IgD-negative memory B cell (primary cell): ENCODE measurements around the gene NUTF2. TPM values are rescaled to one million over a fixed set of nuclear protein-coding genes. Genes with fewer than 3 reads are reported as not detected.
A peak's percentile ranks its signal among the peaks of the same experiment; 100 is the strongest.

Source experiments
- H3K27ac Mint-ChIP-seq, 3 donors: one replicate each; pipeline ENCODE4 v1.8.0; 2020 to 2022; ENCODE audit warnings: mild to moderate bottlenecking in 3 of 3, mixed read lengths in 3 of 3, moderate library complexity in 1 of 3
- H3K27me3 Mint-ChIP-seq: one replicate; pipeline ENCODE4 v1.8.0; 2021; ENCODE audit warnings: mixed read lengths
- H3K36me3 Mint-ChIP-seq: one replicate; pipeline ENCODE4 v1.8.0; 2020; ENCODE audit warnings: mild to moderate bottlenecking, mixed read lengths
- H3K4me1 Mint-ChIP-seq, 3 donors: one replicate each; pipeline ENCODE4 v1.8.0; 2020 to 2022; ENCODE audit warnings: mixed read lengths in 3 of 3, mild to moderate bottlenecking in 1 of 3
- H3K4me3 Mint-ChIP-seq, 4 donors: one replicate each; pipeline ENCODE4 v1.8.0; 2020 to 2022; ENCODE audit warnings: mild to moderate bottlenecking in 4 of 4, mixed read lengths in 4 of 4, moderate library complexity in 3 of 4
- H3K9me3 Mint-ChIP-seq, 3 donors: one replicate each; pipeline ENCODE4 v1.8.0; 2020 to 2021; ENCODE audit warnings: mixed read lengths in 3 of 3, mild to moderate bottlenecking in 1 of 3
- polyA plus RNA-seq: library from polyadenylated mRNA; unstranded; fragments of 300-500 nt; fragmentation: Illumina TruSeq; gene quantifications from one replicate; pipeline ENCODE4 v1.2.3, GENCODE V29; 2021

The NUTF2 gene
- polyA plus RNA-seq, 1 donor from 2014 or later: 111 TPM

- Mint-ChIP-seq H3K36me3 (peaks cover 5% of the 10 kb centered on the region), H3K4me1 (no peaks in the 10 kb centered on the region), H3K4me3 (no peak overlapping the region), H3K27me3 (no peaks in the 10 kb centered on the region), H3K9me3 (no peaks in the 10 kb centered on the region), H3K27ac (no peak overlapping the region)
These were observed 35.0 kb downstream of the NUTF2 start for GRCh38 chr16:67881621-67882161.

GRCh38 chr16:67882374-67883145 is 35.8 kb downstream of the NUTF2 start:
- Mint-ChIP-seq H3K4me1 (no peaks in the 10 kb centered on the region), H3K36me3 (peaks cover 4% of the 10 kb centered on the region), H3K27ac (no peak overlapping the region), H3K27me3 (no peaks in the 10 kb centered on the region), H3K4me3 (no peak overlapping the region), H3K9me3 (no peaks in the 10 kb centered on the region)

- Mint-ChIP-seq H3K4me3 (peak overlapping the region in 2 of 4 donors; percentile 51 to 58), H3K9me3 (no peaks in the 10 kb centered on the region), H3K4me1 (no peaks in the 10 kb centered on the region), H3K36me3 (peaks cover 4% of the 10 kb centered on the region), H3K27ac (peak overlapping the region in 2 of 3 donors; percentile 39 to 67), H3K27me3 (no peaks in the 10 kb centered on the region)
These were observed 36.6 kb downstream of the NUTF2 start for GRCh38 chr16:67883146-67883871.

- Mint-ChIP-seq H3K27ac (peak overlapping the region in 2 of 3 donors; percentile 39 to 67), H3K27me3 (no peaks in the 10 kb centered on the region), H3K9me3 (no peaks in the 10 kb centered on the region), H3K4me3 (no peak overlapping the region), H3K4me1 (no peaks in the 10 kb centered on the region), H3K36me3 (peaks cover 4% of the 10 kb centered on the region)
These were observed 37.1 kb downstream of the NUTF2 start for GRCh38 chr16:67883872-67884261.

- no peaks in the 10 kb centered on the region for H3K4me1 Mint-ChIP-seq
- H3K36me3 Mint-ChIP-seq: peaks cover 4% of the 10 kb centered on the region
- H3K27ac Mint-ChIP-seq: peak within 1 kb of the TSS; percentile 39 to 80 (median 67)
- no peaks in the 10 kb centered on the region for H3K9me3 Mint-ChIP-seq
- no peaks in the 10 kb centered on the region for H3K27me3 Mint-ChIP-seq
- H3K4me3 Mint-ChIP-seq: no peak within 1 kb of the TSS
These were observed 38.0 kb downstream of the NUTF2 start, which contains the start of gene NRN1L for GRCh38 chr16:67884684-67885083. Gene NRN1L (plus strand): TSS chr16:67884885. CDS start chr16:67884904, 19 bp downstream.

GRCh38 chr16:67885545-67885944 is 38.8 kb downstream of the NUTF2 start:
- H3K27me3 Mint-ChIP-seq: no peaks in the 10 kb centered on the region
- H3K27ac Mint-ChIP-seq: no peak overlapping the region
- no peak overlapping the region for H3K4me3 Mint-ChIP-seq
- H3K9me3 Mint-ChIP-seq: no peaks in the 10 kb centered on the region
- no peaks in the 10 kb centered on the region for H3K4me1 Mint-ChIP-seq
- H3K36me3 Mint-ChIP-seq: peaks cover 1% of the 10 kb centered on the region

GRCh38 chr16:67885976-67886375 is 39.2 kb downstream of the NUTF2 start:
- Mint-ChIP-seq H3K4me1 (no peaks in the 10 kb centered on the region), H3K27me3 (no peaks in the 10 kb centered on the region), H3K9me3 (no peaks in the 10 kb centered on the region), H3K4me3 (no peak overlapping the region), H3K36me3 (peaks cover 1% of the 10 kb centered on the region), H3K27ac (no peak overlapping the region)

- Mint-ChIP-seq H3K4me1 (no peaks in the 10 kb centered on the region), H3K36me3 (peaks cover 1% of the 10 kb centered on the region), H3K9me3 (no peaks in the 10 kb centered on the region), H3K4me3 (no peak overlapping the region), H3K27ac (no peak overlapping the region), H3K27me3 (no peaks in the 10 kb centered on the region)
These were observed 39.7 kb downstream of the NUTF2 start for GRCh38 chr16:67886387-67886786.

GRCh38 chr16:67888331-67888730 is 41.6 kb downstream of the NUTF2 start:
- Mint-ChIP-seq H3K36me3 (no peaks in the 10 kb centered on the region), H3K9me3 (no peaks in the 10 kb centered on the region), H3K4me3 (no peak overlapping the region), H3K27ac (no peak overlapping the region), H3K27me3 (no peaks in the 10 kb centered on the region), H3K4me1 (peaks cover 6 to 7% (median 6%) of the 10 kb centered on the region in 3 donors)

GRCh38 chr16:67892375-67892774 is 45.6 kb downstream of the NUTF2 start:
- H3K27ac Mint-ChIP-seq: peak overlapping the region; percentile 59 to 97 (median 85)
- peak overlapping the region; percentile 92 to 98 (median 96) for H3K4me3 Mint-ChIP-seq
- no peaks in the 10 kb centered on the region for H3K36me3 Mint-ChIP-seq
- H3K9me3 Mint-ChIP-seq: no peaks in the 10 kb centered on the region
- H3K4me1 Mint-ChIP-seq: peaks cover 11 to 28% (median 15%) of the 10 kb centered on the region in 3 donors
- H3K27me3 Mint-ChIP-seq: no peaks in the 10 kb centered on the region

- peak within 1 kb of the TSS; percentile 82 to 97 (median 88) for H3K27ac Mint-ChIP-seq
- peak within 1 kb of the TSS; percentile 92 to 98 (median 96) for H3K4me3 Mint-ChIP-seq
- no peaks in the 10 kb centered on the region for H3K27me3 Mint-ChIP-seq
- no peaks in the 10 kb centered on the region for H3K9me3 Mint-ChIP-seq
- H3K36me3 Mint-ChIP-seq: no peaks in the 10 kb centered on the region
- H3K4me1 Mint-ChIP-seq: peaks cover 11 to 31% (median 15%) of the 10 kb centered on the region in 3 donors
These were observed 46.4 kb downstream of the NUTF2 start, which contains the start of gene PSKH1 for GRCh38 chr16:67892899-67893742. Gene PSKH1 (plus strand): TSS chr16:67893254. CDS start chr16:67908750, 15,496 bp downstream.

- peak overlapping the region; percentile 82 to 89 (median 88) for H3K27ac Mint-ChIP-seq
- H3K36me3 Mint-ChIP-seq: no peaks in the 10 kb centered on the region
- H3K4me1 Mint-ChIP-seq: peaks cover 11 to 31% (median 15%) of the 10 kb centered on the region in 3 donors
- no peaks in the 10 kb centered on the region for H3K9me3 Mint-ChIP-seq
- peak overlapping the region; percentile 92 to 98 (median 96) for H3K4me3 Mint-ChIP-seq
- H3K27me3 Mint-ChIP-seq: no peaks in the 10 kb centered on the region
These were observed 47.1 kb downstream of the NUTF2 start for GRCh38 chr16:67893743-67894399.

- Mint-ChIP-seq H3K9me3 (no peaks in the 10 kb centered on the region), H3K4me3 (peak overlapping the region in 2 of 4 donors; percentile 30 to 37), H3K4me1 (peaks cover 13 to 34% (median 15%) of the 10 kb centered on the region in 3 donors), H3K27me3 (no peaks in the 10 kb centered on the region), H3K27ac (no peak overlapping the region), H3K36me3 (no peaks in the 10 kb centered on the region)
These were observed 50.5 kb downstream of the NUTF2 start for GRCh38 chr16:67897231-67897630.

GRCh38 chr16:67901734-67902133 is 55.0 kb downstream of the NUTF2 start:
- no peaks in the 10 kb centered on the region for H3K27me3 Mint-ChIP-seq
- no peaks in the 10 kb centered on the region for H3K36me3 Mint-ChIP-seq
- H3K4me1 Mint-ChIP-seq: peaks cover 4 to 13% (median 5%) of the 10 kb centered on the region in 3 donors
- no peak overlapping the region for H3K27ac Mint-ChIP-seq
- H3K9me3 Mint-ChIP-seq: no peaks in the 10 kb centered on the region
- peak overlapping the region in 1 of 4 donors; percentile 46 for H3K4me3 Mint-ChIP-seq
